SK-N-SH treated with all-trans-retinoic acid at 6 μM for 48 hours (cell line): ENCODE data around the gene EIF3I.

Experiments
- ARNTL ChIP-seq: fragments of 450-650 bp; formaldehyde crosslinking; IDR thresholded peaks from 2 replicates; pipeline ENCODE4 v1.5.0; 2020; ENCODE audit warnings: low read depth, mild to moderate bottlenecking, moderate library complexity, borderline replicate concordance
- OSR1 ChIP-seq: fragments of 250-450 bp; sonication (Bioruptor Pico); IDR thresholded peaks from 2 replicates; pipeline ENCODE4 v1.8.0; 2022; ENCODE audit warnings: moderate library complexity, mild to moderate bottlenecking, inconsistent platforms
- ZFP3 ChIP-seq: fragments of 250-450 bp; sonication (Bioruptor Pico); IDR thresholded peaks from 2 replicates; pipeline ENCODE4 v1.5.0; 2020; ENCODE audit warnings: mild to moderate bottlenecking, moderate library complexity
- ZFP30 ChIP-seq: fragments of 450-650 bp; formaldehyde crosslinking; IDR thresholded peaks from 2 replicates; pipeline ENCODE4 v1.5.0; 2022; ENCODE audit warnings: mild to moderate bottlenecking, moderate library complexity
- ZNF70 ChIP-seq: fragments of 450-650 bp; formaldehyde crosslinking; IDR thresholded peaks from 2 replicates; pipeline ENCODE4 v1.5.0; 2020; ENCODE audit warnings: mild to moderate bottlenecking, moderate library complexity
- ZNF8 ChIP-seq: fragments of 450-650 bp; formaldehyde crosslinking; IDR thresholded peaks from 2 replicates; pipeline ENCODE4 v1.5.0; 2020; ENCODE audit warnings: mild to moderate bottlenecking, moderate library complexity
- TF ChIP-seq, protein P1 (sequence below): fragments of 250-450 bp; sonication (Bioruptor Pico); IDR thresholded peaks from 2 replicates; pipeline ENCODE4 v1.5.0; 2020; ENCODE audit warnings: mild to moderate bottlenecking, moderate library complexity
- TF ChIP-seq, protein P2 (sequence below): fragments of 250-450 bp; sonication (Bioruptor Pico); IDR thresholded peaks from 2 replicates; pipeline ENCODE4 v1.8.0; 2020; ENCODE audit warnings: mild to moderate bottlenecking, moderate library complexity, borderline replicate concordance

GRCh38 chr1:32276032-32276782 is 54.0 kb downstream of the EIF3I start:
- TF ChIP-seq ZNF70 (CRISPR knock-in tag) (no peak), OSR1 (CRISPR knock-in tag) (no peak), ZNF8 (CRISPR knock-in tag) (no peak), ZFP30 (CRISPR knock-in tag) (no peak), ZFP3 (CRISPR knock-in tag) (no peak), ARNTL (no peak)
- TF ChIP-seq, protein P1, sequence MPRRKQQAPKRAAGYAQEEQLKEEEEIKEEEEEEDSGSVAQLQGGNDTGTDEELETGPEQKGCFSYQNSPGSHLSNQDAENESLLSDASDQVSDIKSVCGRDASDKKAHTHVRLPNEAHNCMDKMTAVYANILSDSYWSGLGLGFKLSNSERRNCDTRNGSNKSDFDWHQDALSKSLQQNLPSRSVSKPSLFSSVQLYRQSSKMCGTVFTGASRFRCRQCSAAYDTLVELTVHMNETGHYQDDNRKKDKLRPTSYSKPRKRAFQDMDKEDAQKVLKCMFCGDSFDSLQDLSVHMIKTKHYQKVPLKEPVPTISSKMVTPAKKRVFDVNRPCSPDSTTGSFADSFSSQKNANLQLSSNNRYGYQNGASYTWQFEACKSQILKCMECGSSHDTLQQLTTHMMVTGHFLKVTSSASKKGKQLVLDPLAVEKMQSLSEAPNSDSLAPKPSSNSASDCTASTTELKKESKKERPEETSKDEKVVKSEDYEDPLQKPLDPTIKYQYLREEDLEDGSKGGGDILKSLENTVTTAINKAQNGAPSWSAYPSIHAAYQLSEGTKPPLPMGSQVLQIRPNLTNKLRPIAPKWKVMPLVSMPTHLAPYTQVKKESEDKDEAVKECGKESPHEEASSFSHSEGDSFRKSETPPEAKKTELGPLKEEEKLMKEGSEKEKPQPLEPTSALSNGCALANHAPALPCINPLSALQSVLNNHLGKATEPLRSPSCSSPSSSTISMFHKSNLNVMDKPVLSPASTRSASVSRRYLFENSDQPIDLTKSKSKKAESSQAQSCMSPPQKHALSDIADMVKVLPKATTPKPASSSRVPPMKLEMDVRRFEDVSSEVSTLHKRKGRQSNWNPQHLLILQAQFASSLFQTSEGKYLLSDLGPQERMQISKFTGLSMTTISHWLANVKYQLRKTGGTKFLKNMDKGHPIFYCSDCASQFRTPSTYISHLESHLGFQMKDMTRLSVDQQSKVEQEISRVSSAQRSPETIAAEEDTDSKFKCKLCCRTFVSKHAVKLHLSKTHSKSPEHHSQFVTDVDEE (CRISPR knock-in tag), result no peak
- TF ChIP-seq, protein P2, sequence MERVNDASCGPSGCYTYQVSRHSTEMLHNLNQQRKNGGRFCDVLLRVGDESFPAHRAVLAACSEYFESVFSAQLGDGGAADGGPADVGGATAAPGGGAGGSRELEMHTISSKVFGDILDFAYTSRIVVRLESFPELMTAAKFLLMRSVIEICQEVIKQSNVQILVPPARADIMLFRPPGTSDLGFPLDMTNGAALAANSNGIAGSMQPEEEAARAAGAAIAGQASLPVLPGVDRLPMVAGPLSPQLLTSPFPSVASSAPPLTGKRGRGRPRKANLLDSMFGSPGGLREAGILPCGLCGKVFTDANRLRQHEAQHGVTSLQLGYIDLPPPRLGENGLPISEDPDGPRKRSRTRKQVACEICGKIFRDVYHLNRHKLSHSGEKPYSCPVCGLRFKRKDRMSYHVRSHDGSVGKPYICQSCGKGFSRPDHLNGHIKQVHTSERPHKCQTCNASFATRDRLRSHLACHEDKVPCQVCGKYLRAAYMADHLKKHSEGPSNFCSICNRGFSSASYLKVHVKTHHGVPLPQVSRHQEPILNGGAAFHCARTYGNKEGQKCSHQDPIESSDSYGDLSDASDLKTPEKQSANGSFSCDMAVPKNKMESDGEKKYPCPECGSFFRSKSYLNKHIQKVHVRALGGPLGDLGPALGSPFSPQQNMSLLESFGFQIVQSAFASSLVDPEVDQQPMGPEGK (CRISPR knock-in tag), result no peak
